Endodermal cell (in vitro differentiated cells): ENCODE results near the gene GALNT1. TPM values are rescaled to one million over a fixed set of nuclear protein-coding genes. Genes with fewer than 3 reads are reported as not detected.

Experiments
- DNase-seq: peaks from one replicate; pipeline ENCODE4 v3.0.0-alpha.2; 2017
- H3K27ac ChIP-seq: 2 replicates; pipeline ENCODE4 v1.5.1; 2013; ENCODE audit warnings: mild to moderate bottlenecking, low read depth, low read length, moderate library complexity
- H3K27me3 ChIP-seq: 2 replicates; pipeline ENCODE4 v1.6.1; 2013; ENCODE audit warnings: mild to moderate bottlenecking, low read length, moderate library complexity; ENCODE audit not compliant: insufficient read depth, control insufficient read depth, poor library complexity, severe bottlenecking
- H3K36me3 ChIP-seq: 2 replicates; pipeline ENCODE4 v1.7.0; 2013; ENCODE audit warnings: mild to moderate bottlenecking, low read length, moderate library complexity; ENCODE audit not compliant: control insufficient read depth, insufficient read depth
- H3K4me1 ChIP-seq: one replicate; pipeline ENCODE4 v1.7.0; 2013; ENCODE audit warnings: low read length; ENCODE audit not compliant: control insufficient read depth, insufficient read depth
- H3K4me3 ChIP-seq: 2 replicates; pipeline ENCODE4 v1.5.1; 2013; ENCODE audit warnings: mild to moderate bottlenecking, low read length, moderate library complexity
- H3K9ac ChIP-seq: 2 replicates; pipeline ENCODE4 v1.6.1; 2013; ENCODE audit warnings: mild to moderate bottlenecking, low read length, moderate library complexity; ENCODE audit not compliant: poor library complexity, severe bottlenecking; ENCODE audit errors: extremely low read depth
- H3K9me3 ChIP-seq: 2 replicates; pipeline ENCODE4 v1.6.1; 2013; ENCODE audit warnings: mild to moderate bottlenecking, low read length, moderate library complexity; ENCODE audit not compliant: control insufficient read depth
- H3K27ac Mint-ChIP-seq: 2 replicates; pipeline ENCODE4 v1.8.0; 2020; ENCODE audit warnings: mixed read lengths
- H3K27me3 Mint-ChIP-seq: 2 replicates; pipeline ENCODE4 v1.8.0; 2021; ENCODE audit warnings: mild to moderate bottlenecking, mixed read lengths; ENCODE audit not compliant: insufficient read depth
- H3K36me3 Mint-ChIP-seq: 2 replicates; pipeline ENCODE4 v1.8.0; 2020; ENCODE audit warnings: low read depth, mixed read lengths
- H3K4me1 Mint-ChIP-seq: 2 replicates; pipeline ENCODE4 v1.8.0; 2020; ENCODE audit warnings: mixed read lengths
- H3K4me3 Mint-ChIP-seq: 2 replicates; pipeline ENCODE4 v1.8.0; 2020; ENCODE audit warnings: mild to moderate bottlenecking, moderate library complexity, mixed read lengths
- H3K9me3 Mint-ChIP-seq: 2 replicates; pipeline ENCODE4 v1.8.0; 2020; ENCODE audit warnings: mild to moderate bottlenecking, mixed read lengths
- WGBS, 2 experiments: methylation state at CpG; one replicate each; pipeline versions ENCODE4 v1.1.5 to v1.1.7; 2013; ENCODE audit warnings: missing lambda C conversion rate in 2 of 2, mixed read lengths in 1 of 2; ENCODE audit not compliant: insufficient coverage in 1 of 2, insufficient read length in 1 of 2; 5-methylcytosine and 5-hydroxymethylcytosine counted together
- total RNA-seq, 2 donors: library from RNA; stranded (reverse); fragmentation: NEBNext Ultra II Directional in 1 of 2; extraction: Animal tissue kit (Norgen Biotek cat#: 25700) in 1 of 2; gene quantifications; 2 replicates in 1 of 2; 3 replicates in 1 of 2; pipeline ENCODE4 v1.2.1, GENCODE V29; 2021
- TF ChIP-seq, protein P1 (sequence below): fragments of 200-600 bp; sonication (generic); conservative IDR thresholded peaks from 2 replicates; pipeline ENCODE4 v1.5.0; 2021; ENCODE audit warnings: antibody characterized with exemption, mild to moderate bottlenecking

The GALNT1 gene
- total RNA-seq, 2 donors from 2014 or later: 82.5 to 102 TPM

DNA sequence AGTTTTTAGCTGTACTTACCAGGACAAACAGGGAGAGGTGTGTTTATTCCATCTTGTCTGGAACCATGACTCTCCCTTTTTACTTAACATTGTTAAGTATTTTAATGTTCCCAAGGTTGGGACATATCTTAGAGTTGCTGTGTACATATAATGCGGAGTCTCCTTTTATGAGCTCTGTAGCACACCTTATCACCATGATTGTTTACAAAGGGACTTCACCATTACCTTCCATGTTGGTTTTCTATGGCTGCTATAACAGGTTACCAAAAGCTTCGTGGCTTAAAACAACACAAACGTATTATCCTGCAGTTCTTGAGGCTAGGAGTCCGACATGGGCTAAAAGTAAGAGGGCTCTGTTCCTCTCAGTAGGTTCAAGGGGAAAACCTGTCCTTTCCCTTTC lies 164.3 kb downstream of the GALNT1 start:
- TF ChIP-seq, protein P1, sequence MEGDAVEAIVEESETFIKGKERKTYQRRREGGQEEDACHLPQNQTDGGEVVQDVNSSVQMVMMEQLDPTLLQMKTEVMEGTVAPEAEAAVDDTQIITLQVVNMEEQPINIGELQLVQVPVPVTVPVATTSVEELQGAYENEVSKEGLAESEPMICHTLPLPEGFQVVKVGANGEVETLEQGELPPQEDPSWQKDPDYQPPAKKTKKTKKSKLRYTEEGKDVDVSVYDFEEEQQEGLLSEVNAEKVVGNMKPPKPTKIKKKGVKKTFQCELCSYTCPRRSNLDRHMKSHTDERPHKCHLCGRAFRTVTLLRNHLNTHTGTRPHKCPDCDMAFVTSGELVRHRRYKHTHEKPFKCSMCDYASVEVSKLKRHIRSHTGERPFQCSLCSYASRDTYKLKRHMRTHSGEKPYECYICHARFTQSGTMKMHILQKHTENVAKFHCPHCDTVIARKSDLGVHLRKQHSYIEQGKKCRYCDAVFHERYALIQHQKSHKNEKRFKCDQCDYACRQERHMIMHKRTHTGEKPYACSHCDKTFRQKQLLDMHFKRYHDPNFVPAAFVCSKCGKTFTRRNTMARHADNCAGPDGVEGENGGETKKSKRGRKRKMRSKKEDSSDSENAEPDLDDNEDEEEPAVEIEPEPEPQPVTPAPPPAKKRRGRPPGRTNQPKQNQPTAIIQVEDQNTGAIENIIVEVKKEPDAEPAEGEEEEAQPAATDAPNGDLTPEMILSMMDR: no peak
- Histone ChIP-seq H3K27me3 (no peaks in the 10 kb centered on the region), H3K4me1 (peaks cover 4% of the 10 kb centered on the region), H3K36me3 (no peaks in the 10 kb centered on the region), H3K9ac (no peak overlapping the region), H3K4me3 (no peak overlapping the region), H3K27ac (no peak overlapping the region), H3K9me3 (peaks cover 6% of the 10 kb centered on the region)
- Mint-ChIP-seq H3K4me3 (no peak overlapping the region), H3K27me3 (no peaks in the 10 kb centered on the region), H3K9me3 (peaks cover 7% of the 10 kb centered on the region), H3K4me1 (peaks cover 28% of the 10 kb centered on the region), H3K36me3 (no peaks in the 10 kb centered on the region), H3K27ac (no peak overlapping the region)
- DNase-seq: no peak
- 91 to 93% methylated on average over 3 to 4 of the region's 4 CpGs for WGBS, 2 experiments

DNA sequence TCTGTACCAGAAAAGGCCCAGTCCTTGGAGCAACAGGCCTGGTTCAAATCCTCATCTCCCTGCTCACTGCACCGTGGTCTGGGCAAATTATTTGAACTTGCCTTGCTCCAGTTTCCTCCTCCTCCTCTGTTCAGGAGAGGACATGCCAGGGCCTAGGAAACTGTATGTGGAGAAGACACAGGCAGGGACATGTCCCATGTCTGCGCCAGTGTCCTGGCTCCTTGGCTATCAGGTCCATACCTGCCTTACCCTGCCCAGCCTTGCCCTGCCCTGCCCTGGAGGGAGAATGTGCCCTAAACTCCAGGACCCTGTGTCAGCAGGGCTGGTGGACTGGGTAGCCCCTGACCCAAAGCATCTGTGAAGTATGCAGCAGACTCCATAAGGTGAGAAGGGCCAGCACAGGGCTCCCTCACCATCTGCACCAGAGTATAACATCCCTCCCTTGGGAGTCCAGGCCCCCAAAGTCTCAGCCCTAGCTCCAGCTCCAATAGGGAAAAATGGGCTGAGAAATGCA lies 165.3 kb downstream of the GALNT1 start:
- TF ChIP-seq, protein P1: no peak
- Histone ChIP-seq H3K27ac (no peak overlapping the region), H3K4me1 (peaks cover 4% of the 10 kb centered on the region), H3K27me3 (no peaks in the 10 kb centered on the region), H3K9me3 (peaks cover 6% of the 10 kb centered on the region), H3K9ac (no peak overlapping the region), H3K36me3 (no peaks in the 10 kb centered on the region), H3K4me3 (no peak overlapping the region)
- 88% methylated on average over 2 of the region's 2 CpGs; no CpG with 5 or more reads in 1 of the 2 experiments for WGBS, 2 experiments
- Mint-ChIP-seq H3K4me1 (peaks cover 29% of the 10 kb centered on the region), H3K27ac (no peak overlapping the region), H3K4me3 (no peak overlapping the region), H3K36me3 (no peaks in the 10 kb centered on the region), H3K27me3 (no peaks in the 10 kb centered on the region), H3K9me3 (peaks cover 7% of the 10 kb centered on the region)
- DNase-seq: no peak

DNA sequence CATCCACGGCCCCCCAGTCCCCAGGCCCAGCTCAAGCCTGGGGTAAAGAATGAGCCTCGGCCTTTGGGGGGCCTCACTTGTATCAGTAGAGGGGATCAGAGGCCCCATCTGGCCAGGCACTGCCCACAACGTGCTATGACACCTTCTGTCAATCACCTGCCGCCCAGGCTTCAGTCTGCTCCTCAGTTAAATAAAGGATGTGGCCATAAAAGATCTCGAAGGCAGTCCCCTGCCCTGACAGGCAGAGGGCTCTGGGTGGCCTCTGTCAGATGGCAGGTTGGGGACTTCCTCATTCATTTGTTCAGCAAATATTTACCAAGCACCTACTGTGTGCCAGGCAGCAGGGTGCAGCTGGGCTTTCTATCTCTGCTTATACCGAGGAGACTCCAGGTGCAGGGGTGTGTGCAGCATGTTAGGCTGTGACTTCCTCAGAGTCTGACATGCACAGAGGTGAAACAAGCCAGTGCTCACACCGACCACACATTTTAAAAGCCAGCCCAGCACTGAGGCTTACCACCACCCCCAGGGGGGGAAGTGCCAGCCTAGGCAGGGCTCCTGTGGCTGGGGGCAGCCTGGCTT lies 166.4 kb downstream of the GALNT1 start:
- H3K9me3 ChIP-seq: peaks cover 6% of the 10 kb centered on the region
- H3K4me3 ChIP-seq: no peak overlapping the region
- H3K9ac ChIP-seq: no peak overlapping the region
- H3K27ac Mint-ChIP-seq: no peak overlapping the region
- TF ChIP-seq, protein P1: peak; percentile 46
- peaks cover 7% of the 10 kb centered on the region for H3K9me3 Mint-ChIP-seq
- no peaks in the 10 kb centered on the region for H3K27me3 ChIP-seq
- no peaks in the 10 kb centered on the region for H3K27me3 Mint-ChIP-seq
- no peak overlapping the region for H3K4me3 Mint-ChIP-seq
- peaks cover 34% of the 10 kb centered on the region for H3K4me1 Mint-ChIP-seq
- H3K27ac ChIP-seq: no peak overlapping the region
- peaks cover 4% of the 10 kb centered on the region for H3K4me1 ChIP-seq
- H3K36me3 ChIP-seq: no peaks in the 10 kb centered on the region
- 73 to 83% methylated on average over 6 to 7 of the region's 7 CpGs for WGBS, 2 experiments
- DNase-seq: peak; percentile 65
- H3K36me3 Mint-ChIP-seq: no peaks in the 10 kb centered on the region
